Right ventricle myocardium inferior (tissue), 1 donor: ENCODE data around the gene PLCH1. TPM values are rescaled to one million over a fixed set of nuclear protein-coding genes. Genes with fewer than 3 reads are reported as not detected.
A peak's percentile ranks its signal among the peaks of the same experiment; 100 is the strongest.

ENCODE experiments used
- ATAC-seq: fragments of 200-7000 bp; cut with Tn5 transposase; one replicate; pipeline ENCODE4 v1.9.1; 2020; ENCODE audit warnings: mild to moderate bottlenecking, moderate library complexity
- DNase-seq: peaks from one replicate; pipeline ENCODE4 v3.0.0; 2021; ENCODE audit errors: missing footprints
- intact Hi-C: fragments of 100-400 bp; cut with DNase I; formaldehyde crosslinking; loops from one replicate; pipeline ENCODE4 v1.11.0; 2022
- total RNA-seq: library from RNA; stranded (reverse); fragmentation: NEBNext Ultra II Directional; extraction: Animal tissue kit (Norgen Biotek cat#: 25700); gene quantifications from one replicate; pipeline ENCODE4 v1.2.1, GENCODE V29; 2021
- donor health status: DM: no; HTN: yes; CAD: no; lungs with severe emphysema.

The PLCH1 gene
- total RNA-seq, 1 donor from 2014 or later, result 1.3 TPM

DNA sequence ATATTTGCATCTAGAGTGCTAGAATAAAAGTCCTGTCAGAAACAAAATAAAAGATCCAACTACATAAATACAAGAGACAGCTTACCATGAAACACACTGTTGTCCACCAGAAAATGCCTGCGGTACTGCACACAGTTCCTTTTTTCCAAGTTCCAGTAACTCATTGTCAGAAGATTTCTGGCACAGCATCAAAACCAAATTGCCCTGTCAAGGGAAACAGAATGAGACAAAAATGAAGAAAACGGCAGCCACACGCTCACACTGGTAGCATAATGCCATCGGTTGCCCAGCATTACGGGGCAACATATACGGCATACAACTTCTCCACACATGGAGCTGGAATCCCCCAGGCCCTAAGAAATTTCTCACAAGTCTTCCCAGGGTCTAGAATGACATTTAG lies 40.8 kb downstream of the PLCH1 start:
- intact Hi-C loops, result loop anchor here (10.0 kb wide), 2 partner anchors 949 to 1369 kb away; no protein-coding TSS in a partner anchor
- DNase-seq, result no peak
- no peak for ATAC-seq

DNA sequence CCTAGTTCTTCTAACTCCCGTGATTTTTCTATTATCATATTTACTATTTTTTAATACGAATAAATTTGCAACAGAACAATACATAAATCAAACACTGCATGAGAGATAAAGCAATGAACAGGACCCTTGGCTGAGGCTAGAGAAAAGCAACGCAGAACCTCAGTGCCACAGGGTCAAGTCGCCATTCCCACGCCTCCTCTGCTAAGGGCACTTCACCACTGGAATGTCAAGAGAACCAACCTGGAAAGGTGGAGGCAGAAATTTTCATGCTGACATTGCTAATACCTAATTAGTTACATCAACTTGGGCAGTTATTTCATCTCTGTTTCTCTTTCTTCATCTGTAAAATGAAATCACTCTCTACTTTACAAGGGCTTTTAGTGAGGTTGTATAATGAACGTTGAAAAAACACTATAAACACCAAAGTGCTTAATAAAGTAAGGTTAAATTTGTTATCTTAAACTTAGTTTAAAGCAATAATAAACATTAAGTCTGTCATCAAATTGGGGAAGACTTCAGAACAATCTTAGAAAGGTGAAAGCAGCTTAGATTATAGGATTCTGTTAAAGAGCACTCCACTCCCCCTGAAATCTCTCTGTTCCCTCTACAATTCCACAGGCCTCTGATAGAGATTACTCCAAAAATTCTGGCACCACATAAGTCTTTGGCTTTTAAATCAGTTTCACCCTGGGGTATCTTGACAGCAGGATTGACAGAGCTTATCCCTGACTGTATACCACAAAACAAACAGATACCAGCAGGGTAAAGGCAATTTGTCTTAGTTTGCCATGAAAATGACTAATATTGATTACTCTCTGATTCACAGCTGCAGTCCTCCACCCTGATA lies 41.9 kb downstream of the PLCH1 start:
- intact Hi-C loops, result loop anchor here (2.0 to 10.0 kb wide), 4 partner anchors 320 to 1368 kb away; no protein-coding TSS in a partner anchor
- ATAC-seq (no peak), DNase-seq (no peak)

DNA sequence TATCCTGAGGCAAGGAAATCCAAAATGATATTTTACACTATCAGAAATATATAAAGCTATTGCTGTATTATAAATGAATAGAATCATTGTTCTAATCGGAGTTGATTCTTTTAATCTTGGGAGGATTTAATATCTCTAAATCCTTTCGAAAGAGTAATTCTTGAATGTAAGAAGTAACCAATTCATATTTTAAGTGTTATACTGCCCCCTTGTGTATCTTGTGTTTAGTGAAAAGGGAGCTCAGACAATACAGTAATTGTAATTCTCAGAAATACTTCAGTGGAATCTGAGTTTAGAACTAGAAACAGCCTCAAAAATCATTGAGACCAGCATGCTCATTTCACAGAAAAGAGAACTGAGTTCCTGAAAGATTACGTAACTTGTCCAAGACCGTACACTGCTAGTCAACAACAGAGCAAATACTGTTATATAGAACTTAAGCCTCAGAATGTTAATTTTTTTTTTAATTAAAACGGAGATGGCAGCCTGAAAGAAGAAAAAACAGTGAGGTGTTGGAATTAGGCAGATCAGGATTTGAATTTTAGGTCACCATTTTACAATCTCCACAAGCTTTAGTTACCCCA lies 42.9 kb downstream of the PLCH1 start:
- DNase-seq, result no peak
- intact Hi-C loops, result loop anchor here (2.0 to 10.0 kb wide), 4 partner anchors 319 to 1367 kb away; no protein-coding TSS in a partner anchor
- peak; percentile 72 for ATAC-seq

DNA sequence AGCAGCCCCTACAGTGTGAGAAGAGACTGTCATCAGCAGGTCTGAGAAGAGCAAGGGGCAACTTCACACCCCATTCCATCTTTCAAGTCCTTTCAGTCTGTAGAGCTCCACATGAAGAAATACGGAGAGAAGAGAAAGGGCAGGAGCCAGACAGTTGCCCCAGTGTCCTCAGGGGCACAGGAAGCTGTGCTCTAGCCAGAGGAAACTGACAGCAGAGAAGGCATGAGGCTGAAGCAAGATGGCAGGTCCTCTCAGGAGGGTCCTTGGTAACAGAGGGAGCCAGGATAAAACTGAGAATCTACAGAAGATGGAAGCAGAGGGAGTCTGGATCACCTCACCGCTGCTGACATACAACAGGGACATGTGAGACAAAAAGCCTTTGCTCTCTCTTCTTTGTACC lies 47.3 kb downstream of the PLCH1 start:
- DNase-seq (no peak), ATAC-seq (no peak)
- intact Hi-C loops, result no loop called here

DNA sequence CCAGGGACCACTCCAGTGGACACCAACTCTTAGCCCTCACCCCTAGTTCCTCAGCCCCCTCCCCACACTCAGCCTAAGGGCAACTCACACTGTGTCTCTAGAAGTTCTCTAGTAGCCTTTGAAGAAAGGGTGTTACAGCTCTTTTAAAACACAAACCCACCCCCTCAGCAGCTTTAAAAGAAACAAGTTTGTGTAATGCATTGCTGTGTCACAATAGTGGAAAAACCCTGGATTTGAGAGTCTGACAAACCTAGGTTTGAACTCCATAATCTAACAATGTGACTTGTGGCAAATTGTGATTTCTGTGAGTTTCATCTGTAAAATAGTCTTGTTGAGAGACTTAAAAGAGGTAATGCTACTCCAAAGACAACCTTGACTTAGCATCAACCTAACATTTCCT lies 54.0 kb downstream of the PLCH1 start:
- DNase-seq (no peak), ATAC-seq (no peak)
- intact Hi-C loops, result no loop called here

DNA sequence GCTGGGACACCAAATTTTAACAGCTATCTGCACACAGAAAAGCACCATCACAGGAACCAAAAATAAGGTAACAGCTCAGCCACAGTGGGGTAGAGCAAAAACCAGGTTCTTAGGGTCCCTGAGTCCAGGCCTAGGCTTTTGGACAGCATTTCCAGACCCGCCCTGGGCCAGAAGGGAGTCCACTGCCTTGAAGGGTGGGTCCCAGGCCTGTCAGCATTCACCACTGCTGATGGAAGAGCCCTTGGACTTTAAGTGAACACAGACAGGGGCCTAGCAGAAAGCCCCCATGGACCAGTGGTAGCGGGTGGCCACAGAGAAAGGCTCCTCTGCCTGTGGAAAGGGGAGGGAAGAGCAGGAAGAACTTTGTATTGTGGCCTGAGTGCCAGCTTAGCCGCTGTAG lies 56.4 kb downstream of the PLCH1 start:
- DNase-seq (no peak), ATAC-seq (no peak)
- intact Hi-C loops, result no loop called here

DNA sequence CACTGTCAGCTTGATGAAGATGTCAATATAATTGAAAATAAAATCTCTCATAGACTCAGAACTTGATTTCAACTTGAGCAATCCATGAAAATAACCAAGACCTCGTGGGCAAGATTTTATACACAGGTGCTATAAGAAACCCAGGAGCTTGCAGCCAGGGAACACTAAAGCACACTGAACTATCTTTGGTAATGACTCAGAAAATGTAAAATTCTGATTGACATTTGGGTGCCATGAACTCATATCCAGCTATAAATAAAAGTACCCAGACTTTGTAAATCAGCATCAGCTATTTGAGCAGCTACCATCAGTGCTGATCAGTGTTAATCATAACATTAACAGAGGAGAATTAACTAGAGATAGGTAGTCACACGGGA lies 61.5 kb downstream of the PLCH1 start:
- ATAC-seq, result no peak
- intact Hi-C loops, result no loop called here
- DNase-seq, result no peak

DNA sequence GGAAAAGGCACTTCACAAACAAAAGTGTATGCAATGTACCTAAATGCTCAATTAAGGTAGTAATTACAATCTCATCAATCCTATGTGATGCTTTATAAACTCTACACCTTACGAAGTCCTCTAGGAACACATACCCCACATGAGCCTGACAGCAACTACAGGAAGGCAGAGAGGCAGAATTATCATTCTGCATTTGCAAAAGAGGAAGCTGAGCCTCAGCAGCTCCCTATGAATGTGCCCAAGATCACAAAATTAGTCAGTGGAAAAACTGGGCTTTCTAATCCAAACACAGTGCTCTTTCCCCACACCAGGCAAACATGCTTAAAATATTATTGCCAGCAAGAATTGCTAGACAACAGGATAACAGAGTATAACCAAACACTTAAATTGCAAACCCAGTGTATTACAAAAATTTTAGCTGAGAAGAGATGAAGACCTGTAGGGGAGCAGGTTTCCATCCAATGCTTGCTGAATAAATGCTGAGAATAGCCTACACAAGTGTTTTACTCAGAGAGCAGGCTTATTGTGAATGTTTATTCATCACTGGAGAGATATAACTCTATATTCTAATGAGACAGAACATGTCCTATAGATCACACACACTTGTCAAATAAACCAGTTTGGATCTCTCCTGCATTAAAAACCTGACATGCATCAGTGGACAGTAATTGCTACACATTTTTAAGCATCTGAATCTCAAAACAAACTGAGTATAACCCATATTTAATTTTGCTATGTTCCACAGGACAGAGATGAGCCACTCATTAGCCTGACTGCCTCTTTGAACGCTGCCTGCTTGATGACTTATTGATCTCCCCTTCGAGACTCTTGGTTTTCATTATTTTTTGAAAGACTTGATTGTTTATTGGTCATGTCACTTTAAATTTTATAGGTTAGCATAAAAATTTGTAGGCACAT lies 62.2 kb downstream of the PLCH1 start:
- intact Hi-C loops, result no loop called here
- DNase-seq, result no peak
- no peak for ATAC-seq

DNA sequence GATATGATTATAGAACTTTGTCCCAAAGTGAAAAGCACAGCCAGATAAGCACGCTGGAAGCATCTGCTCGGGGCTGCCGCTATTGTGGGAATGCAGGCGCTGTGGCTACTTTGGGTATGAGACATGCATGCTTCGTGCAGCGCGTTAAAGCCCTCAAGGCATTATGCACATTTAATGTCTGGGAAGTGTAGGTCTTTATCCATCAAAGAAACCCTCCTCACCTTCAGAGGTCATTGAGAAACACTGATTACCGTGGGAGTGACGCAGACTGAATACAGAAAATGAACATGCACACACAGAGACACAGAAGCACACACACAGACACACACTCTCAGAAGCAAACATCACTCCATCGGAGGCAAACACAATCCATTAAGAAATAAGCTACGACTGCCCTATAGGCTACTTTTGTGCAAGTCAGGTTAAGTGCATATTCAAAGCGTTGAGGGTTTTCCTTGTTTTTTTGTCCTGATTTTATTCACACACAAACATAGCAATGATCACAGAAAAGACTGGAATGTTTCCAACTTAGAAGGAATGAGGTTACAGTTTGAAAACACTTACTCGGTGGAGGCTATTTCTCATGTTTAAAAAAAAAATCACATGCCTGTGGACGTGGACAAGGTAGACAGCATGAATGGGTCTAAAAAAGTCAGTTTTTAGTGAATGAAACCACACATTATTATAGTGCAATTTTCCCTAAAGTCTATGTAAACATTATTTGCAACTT lies 68.5 kb downstream of the PLCH1 start:
- peak; percentile 64 for DNase-seq
- ATAC-seq, result peak; percentile 86
- intact Hi-C loops, result no loop called here

DNA sequence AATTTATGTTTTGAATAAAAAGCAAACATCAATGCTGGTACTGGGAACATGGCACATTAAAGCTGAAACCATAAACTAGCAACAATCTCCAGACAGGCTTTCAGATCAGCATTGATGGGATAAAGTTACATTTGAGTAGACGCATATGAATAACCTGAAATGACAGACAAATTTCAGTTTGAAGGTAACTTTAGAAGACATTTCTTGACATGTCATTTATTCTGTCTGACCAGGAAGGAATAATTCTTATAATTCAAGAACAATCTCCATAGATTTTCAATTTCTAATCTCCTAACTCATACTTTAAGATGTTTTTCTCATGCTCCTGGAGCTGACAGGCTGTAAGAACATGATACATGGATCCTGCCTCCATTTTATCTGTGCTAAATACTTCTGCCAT lies 69.8 kb downstream of the PLCH1 start:
- no peak for ATAC-seq
- DNase-seq, result no peak

DNA sequence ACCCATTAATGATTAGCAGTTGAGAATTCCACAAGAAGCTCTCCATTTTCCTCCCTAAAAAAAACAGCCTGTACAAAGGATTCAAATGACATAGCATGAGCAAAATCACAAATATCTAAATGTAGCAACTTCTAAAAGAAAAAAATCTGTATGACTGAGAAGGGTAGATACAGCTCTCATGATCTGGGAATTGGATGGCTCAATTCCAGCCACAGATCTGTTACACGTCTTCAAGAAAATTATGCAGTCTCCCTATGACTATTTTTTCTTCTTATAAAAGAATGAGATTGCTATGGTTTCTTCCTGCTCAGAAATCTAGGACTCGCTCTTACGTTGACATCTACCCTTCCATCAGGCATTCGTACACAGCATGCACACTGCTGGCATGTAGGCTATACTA lies 71.5 kb downstream of the PLCH1 start:
- intact Hi-C loops, result no loop called here
- DNase-seq, result no peak
- no peak for ATAC-seq

More for the DNA sequence above, 69.8 kb downstream of the PLCH1 start:
- intact Hi-C loops, result no loop called here

DNA sequence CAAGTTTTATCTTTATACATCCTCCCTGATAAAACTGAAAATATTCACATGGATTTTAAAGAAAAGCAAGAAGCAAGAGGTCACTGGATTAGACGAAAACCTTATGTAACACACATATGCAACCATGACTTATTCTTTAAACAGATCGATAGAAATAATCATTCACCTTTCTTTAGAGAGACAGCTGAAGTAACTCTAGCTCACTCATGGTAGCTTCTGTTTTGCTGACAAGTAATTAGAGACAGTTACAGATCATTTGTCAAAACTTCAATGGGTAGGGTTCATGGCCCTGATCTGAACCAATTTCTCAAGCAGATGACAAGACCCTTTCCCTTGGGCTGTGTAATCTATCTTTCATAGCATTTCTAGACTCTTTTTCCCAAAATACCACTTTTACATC lies 74.5 kb downstream of the PLCH1 start:
- no peak for DNase-seq
- ATAC-seq, result no peak
- intact Hi-C loops, result no loop called here

DNA sequence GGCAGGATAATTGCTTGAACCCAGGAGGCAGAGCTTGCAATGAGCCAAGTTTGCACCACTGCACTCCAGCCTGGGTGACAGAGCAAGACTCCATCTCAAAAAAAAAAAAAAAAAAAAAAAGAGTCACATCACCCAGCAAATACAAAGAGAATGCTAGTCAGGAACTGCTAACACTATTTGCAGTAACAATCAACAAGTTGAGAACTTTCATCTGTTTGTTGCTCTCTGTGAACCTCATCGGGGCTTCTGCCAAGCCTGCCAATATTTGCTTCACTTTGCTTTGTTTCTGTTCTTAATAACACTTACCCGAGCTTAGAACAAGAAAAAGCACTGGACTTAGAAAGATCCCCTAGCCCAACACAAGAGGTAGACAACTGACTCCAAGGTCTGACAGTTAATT lies 76.9 kb downstream of the PLCH1 start:
- DNase-seq (no peak), ATAC-seq (peak; percentile 23)
- intact Hi-C loops, result no loop called here

DNA sequence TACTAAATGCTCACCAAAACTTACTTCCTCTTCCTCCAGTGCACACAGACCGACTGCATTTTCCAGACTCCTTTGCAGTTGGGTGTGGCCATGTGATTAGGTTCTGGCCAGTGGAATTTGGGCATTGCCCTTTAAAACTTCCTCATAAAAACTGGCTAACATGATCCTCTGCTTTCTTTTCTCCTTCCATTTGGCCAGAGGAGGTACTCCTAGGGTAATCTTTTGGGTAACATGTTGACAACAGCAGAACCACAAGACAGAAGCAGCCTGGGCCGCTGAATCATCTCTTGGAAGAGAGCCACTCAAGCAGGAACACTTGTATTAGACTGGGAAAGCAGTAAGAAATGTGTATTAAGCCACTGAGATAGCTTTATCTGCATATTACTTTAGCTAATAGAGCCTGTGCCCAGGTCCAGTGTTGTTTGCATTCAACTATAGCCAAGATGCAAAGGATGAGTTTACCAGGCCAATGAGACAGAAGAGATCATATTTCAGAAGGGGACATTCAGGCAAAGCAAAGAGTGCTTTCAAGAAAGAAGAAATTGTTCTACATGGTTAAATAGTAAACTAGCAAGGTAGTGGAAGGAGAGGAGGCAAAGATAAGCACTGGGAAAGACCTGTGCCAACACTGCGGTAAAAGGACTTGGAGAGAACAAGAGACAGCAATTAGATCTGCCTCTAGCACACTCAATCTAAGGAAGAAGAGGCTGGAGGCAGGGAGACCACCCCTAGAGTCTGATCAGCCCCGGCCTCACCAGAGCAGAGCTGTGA lies 79.8 kb downstream of the PLCH1 start:
- intact Hi-C loops, result no loop called here
- ATAC-seq (peak; percentile 95), DNase-seq (peak; percentile 70)

DNA sequence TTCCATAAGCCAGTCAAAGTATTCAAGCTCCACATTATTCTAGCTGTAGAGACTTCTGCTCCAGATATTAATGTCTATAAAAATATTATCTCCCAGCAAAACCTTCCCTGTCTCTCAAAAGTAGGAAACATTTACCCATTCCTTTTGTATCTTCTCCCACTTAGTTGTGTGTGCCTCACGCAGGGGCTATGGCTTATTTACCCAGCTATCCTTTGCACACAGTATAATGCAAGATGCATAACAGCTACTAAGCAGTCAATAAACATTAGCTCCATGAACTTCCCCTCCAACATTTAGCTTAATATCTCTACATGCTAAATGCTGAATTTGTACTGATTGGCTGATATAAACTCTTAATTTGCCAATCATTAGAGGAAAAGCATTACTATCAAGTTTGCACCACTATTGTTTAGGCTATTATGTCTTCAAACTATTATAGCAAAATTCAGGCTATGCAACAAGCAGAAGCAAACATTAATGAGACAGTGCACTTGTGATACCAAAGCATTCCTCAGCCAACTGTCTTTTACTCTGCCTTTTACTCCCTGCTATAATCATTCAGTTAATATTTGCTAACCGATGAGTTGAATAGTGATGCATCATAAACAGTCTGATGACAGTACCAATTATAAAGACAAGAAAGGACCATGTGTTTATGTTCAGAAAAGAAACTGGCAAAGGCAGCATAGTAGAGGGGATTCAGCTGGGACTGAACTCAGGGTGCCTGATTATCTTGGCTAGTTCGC lies 81.2 kb downstream of the PLCH1 start:
- intact Hi-C loops, result no loop called here
- ATAC-seq (no peak), DNase-seq (no peak)

DNA sequence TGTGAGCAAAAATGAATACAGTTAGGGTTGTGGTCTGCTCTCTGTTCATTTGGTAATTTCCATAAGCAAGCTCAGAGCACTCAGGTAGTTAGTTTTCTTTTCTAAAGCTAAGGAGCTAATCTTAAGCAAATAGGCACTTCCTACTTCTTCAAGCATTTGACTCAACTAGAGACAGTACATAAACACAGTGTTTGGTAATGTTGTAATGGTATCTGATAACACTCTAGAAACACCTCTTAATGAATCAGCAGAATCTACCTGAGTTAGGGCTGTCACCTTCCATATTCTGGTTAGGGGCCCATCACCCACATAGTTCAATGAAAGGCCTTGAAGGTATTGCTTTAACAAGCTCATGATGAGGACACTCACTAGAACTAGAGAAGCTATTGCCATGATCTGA lies 83.1 kb downstream of the PLCH1 start:
- intact Hi-C loops, result no loop called here
- DNase-seq (no peak), ATAC-seq (no peak)

DNA sequence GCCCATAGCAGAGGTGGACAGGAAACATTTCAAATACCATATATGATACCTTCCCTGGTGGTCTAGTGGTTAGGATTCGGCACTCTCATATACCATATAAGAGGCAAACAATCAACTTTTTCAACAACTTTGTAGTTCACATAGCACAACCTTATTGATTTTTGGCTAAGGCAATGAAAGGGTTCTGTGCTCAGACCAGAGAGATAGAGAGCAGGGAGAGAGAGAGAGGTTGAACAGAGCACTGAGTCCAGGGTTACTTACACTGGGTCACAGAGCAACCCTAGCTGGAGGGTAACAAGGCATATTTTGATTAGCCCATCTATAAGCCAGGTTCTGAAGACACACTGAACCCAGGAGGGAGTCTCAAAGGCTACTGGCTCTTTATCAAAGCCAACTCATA lies 83.8 kb downstream of the PLCH1 start:
- ATAC-seq, result no peak
- DNase-seq, result no peak
- intact Hi-C loops, result no loop called here
